ENCODE results near the gene RAB12. TPM values are rescaled to one million over a fixed set of nuclear protein-coding genes. Genes with fewer than 3 reads are reported as not detected.

Gene RAB12
- total RNA-seq, 1 donor from 2014 or later: 25.2 TPM

DNA sequence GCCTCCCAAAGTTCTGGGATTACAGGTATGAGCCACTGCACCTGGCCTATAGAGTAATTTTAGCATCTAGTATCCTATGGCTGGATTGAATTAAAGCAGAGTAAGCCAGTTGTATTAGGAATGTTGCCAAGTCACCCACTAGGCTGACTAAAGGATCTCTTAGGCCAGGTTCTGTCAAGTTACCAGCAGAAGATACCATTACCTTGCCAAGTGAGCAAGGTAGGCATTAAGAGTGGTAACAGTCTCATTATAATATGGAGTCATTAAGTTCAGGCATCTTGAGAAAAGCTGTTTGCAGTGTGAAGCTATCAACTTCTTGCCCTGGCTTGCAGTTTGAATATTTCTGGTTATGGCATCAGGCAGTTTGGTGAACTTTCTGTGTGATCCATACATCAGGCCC lies 59.1 kb downstream of the RAB12 start:
- Mint-ChIP-seq H3K36me3 (no peaks in the 10 kb centered on the region), H3K9me3 (no peaks in the 10 kb centered on the region)

DNA sequence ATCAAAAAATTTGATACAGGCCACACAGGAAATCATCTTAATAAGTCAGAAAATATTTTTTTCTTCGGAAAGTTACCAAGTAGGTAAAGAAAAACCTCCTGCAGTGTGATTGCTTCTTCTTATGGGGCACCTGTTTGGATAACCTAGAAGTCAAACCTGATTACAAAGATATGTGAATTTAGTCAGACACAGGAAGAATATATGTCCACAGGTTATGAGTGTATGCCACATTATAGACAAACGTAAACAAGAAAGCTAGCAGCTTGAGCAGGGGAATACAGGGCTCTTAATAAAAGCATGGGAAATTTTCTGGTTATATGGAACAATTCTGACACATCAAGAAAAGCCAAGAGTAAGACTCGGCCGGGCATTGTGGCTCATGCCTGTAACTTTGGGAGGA lies 60.3 kb downstream of the RAB12 start:
- TF ChIP-seq, protein P1, sequence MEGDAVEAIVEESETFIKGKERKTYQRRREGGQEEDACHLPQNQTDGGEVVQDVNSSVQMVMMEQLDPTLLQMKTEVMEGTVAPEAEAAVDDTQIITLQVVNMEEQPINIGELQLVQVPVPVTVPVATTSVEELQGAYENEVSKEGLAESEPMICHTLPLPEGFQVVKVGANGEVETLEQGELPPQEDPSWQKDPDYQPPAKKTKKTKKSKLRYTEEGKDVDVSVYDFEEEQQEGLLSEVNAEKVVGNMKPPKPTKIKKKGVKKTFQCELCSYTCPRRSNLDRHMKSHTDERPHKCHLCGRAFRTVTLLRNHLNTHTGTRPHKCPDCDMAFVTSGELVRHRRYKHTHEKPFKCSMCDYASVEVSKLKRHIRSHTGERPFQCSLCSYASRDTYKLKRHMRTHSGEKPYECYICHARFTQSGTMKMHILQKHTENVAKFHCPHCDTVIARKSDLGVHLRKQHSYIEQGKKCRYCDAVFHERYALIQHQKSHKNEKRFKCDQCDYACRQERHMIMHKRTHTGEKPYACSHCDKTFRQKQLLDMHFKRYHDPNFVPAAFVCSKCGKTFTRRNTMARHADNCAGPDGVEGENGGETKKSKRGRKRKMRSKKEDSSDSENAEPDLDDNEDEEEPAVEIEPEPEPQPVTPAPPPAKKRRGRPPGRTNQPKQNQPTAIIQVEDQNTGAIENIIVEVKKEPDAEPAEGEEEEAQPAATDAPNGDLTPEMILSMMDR (conservative IDR thresholded peaks at IDR 0.05): no peak
- DNase-seq (ENCODE audit: extremely low spot score, unreplicated experiment): no peak
- H3K4me1 Mint-ChIP-seq (ENCODE audit: unreplicated experiment): no peaks in the 10 kb centered on the region

More for the DNA sequence above, 59.1 kb downstream of the RAB12 start:
- H3K4me1 Mint-ChIP-seq (ENCODE audit: unreplicated experiment): no peaks in the 10 kb centered on the region
- TF ChIP-seq, protein P1 (conservative IDR thresholded peaks at IDR 0.05): no peak
- H3K27ac Mint-ChIP-seq: no peak overlapping the region
- no peak overlapping the region for H3K4me3 Mint-ChIP-seq
- DNase-seq (ENCODE audit: extremely low spot score, unreplicated experiment): no peak
- H3K27me3 Mint-ChIP-seq: no peaks in the 10 kb centered on the region

DNA sequence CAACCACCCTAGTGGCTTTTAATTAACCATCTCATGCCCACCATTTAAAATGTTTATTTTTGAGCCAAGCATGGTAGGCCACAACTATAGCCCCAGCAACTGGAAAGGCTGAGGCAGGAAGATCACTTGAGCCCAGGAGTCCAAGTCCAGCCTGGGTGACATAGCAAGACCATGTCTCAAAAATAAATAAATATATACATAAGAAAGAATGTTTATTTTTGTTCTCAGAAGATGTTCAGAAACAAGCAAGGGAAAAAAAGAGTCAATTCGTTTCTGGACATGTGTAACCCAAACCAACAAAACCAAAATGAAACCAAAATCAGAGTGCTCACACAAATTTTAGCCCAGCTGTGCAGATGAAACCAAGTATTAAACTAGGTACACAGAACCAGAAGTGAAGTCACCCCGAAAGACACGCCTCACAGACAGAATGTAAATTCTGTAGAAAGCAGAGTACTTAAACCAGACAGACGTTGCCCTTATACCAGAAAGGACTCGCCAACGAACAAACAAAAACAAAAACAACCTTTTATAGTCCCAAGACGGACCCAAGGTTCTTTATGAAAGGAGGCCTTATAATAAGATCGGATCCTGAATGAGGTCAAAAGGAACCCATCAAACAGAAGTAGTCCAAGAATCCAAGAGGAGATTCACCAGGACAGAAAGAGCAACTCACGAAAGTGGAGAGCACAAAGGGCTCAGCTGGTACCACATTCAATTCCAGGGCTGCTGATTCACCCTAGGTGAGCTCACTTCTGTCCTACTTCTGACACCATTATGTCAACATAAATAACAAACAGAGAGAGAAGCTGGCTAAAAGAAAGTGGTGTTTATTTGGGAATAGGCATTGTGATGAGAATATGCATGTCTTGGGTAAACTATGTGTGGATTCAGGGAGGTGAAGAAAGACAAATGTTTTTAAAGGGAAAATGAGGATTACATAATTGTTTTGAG lies 64.3 kb downstream of the RAB12 start:
- Mint-ChIP-seq H3K9me3 (no peaks in the 10 kb centered on the region), H3K4me3 (no peak overlapping the region), H3K27me3 (no peaks in the 10 kb centered on the region), H3K27ac (no peak overlapping the region), H3K36me3 (no peaks in the 10 kb centered on the region), H3K4me1 (ENCODE audit: unreplicated experiment) (no peaks in the 10 kb centered on the region)
- TF ChIP-seq, protein P1 (conservative IDR thresholded peaks at IDR 0.05): no peak
- DNase-seq (ENCODE audit: extremely low spot score, unreplicated experiment): no peak

More for the DNA sequence above, 60.3 kb downstream of the RAB12 start:
- no peak overlapping the region for H3K27ac Mint-ChIP-seq
- no peaks in the 10 kb centered on the region for H3K27me3 Mint-ChIP-seq
- H3K36me3 Mint-ChIP-seq: no peaks in the 10 kb centered on the region
- no peak overlapping the region for H3K4me3 Mint-ChIP-seq
- no peaks in the 10 kb centered on the region for H3K9me3 Mint-ChIP-seq

DNA sequence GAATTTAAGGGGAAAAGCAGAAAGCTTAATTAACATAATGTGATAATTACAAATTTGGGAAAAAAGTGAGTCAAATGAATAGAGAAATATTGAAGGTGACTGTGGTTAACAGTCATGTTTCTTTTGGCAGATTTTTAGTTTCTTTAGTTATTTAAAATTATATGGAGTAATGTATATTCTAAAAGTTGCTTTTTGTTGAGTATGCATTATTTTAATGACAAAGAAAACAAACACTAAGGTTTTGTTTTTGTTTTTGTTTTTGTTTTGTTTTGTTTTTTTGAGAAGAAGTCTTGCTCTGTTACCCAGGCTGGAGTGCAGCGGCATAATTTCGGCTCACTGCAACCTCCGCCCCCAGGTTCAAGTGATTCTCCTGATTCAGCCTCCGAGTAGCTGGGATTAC lies 65.8 kb downstream of the RAB12 start:
- TF ChIP-seq, protein P1 (conservative IDR thresholded peaks at IDR 0.05): no peak
- no peak overlapping the region for H3K4me3 Mint-ChIP-seq

DNA sequence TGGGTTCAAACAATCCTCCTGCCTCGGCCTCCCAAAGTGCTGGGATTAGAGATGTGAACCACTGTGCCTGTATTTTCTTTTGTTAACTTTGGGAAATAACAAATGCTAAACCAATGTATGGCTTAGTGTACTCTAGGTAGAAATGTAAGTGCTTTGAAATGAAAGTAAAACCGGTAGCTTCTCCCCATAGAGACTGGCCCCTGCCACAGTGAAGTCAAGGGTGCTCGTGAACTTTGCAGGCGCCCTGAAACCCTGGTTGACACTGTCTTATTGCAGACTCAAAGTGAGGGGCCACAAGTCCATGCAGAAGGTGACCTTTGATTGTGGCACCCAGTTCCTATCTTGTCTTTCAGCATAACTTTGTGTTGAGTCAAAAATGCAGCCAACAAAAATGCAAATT lies 72.0 kb downstream of the RAB12 start:
- Mint-ChIP-seq H3K4me1 (ENCODE audit: unreplicated experiment) (peaks cover 10% of the 10 kb centered on the region), H3K27ac (no peak overlapping the region), H3K9me3 (peaks cover 4% of the 10 kb centered on the region), H3K36me3 (no peaks in the 10 kb centered on the region), H3K4me3 (no peak overlapping the region), H3K27me3 (no peaks in the 10 kb centered on the region)
- DNase-seq (ENCODE audit: extremely low spot score, unreplicated experiment): no peak
- TF ChIP-seq, protein P1 (conservative IDR thresholded peaks at IDR 0.05): no peak

More for the DNA sequence above, 65.8 kb downstream of the RAB12 start:
- H3K27ac Mint-ChIP-seq: no peak overlapping the region
- DNase-seq (ENCODE audit: extremely low spot score, unreplicated experiment): no peak
- H3K9me3 Mint-ChIP-seq: no peaks in the 10 kb centered on the region
- H3K27me3 Mint-ChIP-seq: no peaks in the 10 kb centered on the region
- no peaks in the 10 kb centered on the region for H3K4me1 Mint-ChIP-seq (ENCODE audit: unreplicated experiment)
- no peaks in the 10 kb centered on the region for H3K36me3 Mint-ChIP-seq

Measured in type B pancreatic cell (in vitro differentiated cells).